GM18511 (cell line): Measurements from ENCODE around the gene BDNF.

ENCODE experiments used
- ATAC-seq: cut with Tn5 transposase; IDR thresholded peaks from one replicate; pipeline ENCODE4 v1.9.1; 2021; ENCODE audit warnings: mild to moderate bottlenecking, moderate library complexity; ENCODE audit not compliant: unreplicated experiment

The BDNF gene

GRCh38 chr11:27626938-27627586, 73.2 kb downstream of the BDNF start:
- ATAC-seq = no peak

GRCh38 chr11:27626269-27626937, 73.9 kb downstream of the BDNF start:
- no peak for ATAC-seq

GRCh38 chr11:27625347-27625912, 74.8 kb downstream of the BDNF start:
- no peak for ATAC-seq

- ATAC-seq = no peak
Observed at GRCh38 chr11:27623945-27624523, 76.2 kb downstream of the BDNF start.

DNA sequence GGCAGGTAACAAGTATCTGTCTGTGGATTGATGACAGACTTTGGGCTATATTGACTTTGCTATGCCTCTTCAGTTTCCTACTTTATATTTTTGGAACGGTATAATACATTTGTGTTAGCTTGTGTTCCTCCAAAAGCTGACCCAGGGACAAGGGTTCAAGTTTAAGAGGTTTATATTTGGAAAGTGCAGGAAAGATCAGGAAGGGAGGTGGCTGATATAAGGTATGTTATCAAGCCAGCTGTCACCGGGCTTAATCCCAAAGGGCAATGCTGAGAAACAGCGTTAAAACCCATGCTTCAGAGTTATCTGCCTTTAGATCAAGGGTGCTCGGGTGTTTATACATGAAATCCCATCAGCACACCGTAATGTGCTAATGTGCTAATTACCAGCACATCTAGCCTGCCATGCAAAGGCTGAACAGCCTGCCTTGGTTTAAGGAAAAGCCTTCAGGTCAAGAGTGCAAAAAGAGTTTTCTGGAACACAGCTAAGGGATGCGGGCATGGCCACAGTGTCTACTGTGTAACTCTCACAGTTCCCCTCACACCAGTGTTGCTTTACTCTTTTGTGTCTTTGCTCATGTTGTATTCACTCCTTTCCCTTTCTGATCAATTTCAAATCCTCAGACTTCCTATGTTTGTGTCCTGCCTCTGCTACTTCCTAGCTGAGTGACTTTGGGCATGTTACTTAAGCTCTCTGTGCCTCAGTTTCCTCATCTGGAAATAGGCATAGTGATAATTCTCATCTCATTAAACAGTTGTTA, 77.5 kb downstream of the BDNF start:
- no peak for ATAC-seq

DNA sequence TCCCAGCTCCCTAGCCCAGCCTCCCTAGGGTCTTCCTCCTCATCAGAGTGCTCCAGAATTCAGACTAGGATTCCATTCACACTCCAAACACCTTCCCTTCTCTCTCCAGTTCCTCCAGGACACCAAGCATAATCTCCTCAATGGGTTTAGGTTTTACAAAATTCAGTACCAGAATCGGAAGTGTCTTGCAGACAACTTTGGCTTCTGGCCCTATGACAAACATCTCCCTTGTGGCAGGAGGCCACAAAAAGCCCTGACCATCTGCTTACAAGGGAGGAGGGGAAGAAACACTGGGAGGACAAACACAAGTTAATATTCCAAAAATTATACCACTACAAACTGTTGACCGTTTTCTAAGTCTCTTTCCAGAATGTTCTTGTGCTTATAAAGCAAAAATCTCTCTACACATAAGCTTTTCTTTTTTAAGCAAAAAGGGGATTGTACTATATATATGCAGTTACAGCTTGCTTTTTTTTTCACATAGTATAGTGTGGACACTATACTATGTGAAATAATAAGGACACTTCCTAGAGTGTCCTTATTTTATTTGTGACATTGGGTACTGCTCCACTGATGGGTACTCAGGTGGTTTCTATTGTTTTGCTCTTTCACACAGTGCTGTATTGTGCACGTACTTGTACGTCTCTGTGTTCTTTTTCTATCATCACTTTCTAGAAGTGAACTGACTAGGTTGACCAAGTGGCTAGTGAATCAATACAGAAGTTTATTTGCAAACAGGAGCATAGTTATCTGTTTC, 78.7 kb downstream of the BDNF start:
- ATAC-seq = no peak

DNA sequence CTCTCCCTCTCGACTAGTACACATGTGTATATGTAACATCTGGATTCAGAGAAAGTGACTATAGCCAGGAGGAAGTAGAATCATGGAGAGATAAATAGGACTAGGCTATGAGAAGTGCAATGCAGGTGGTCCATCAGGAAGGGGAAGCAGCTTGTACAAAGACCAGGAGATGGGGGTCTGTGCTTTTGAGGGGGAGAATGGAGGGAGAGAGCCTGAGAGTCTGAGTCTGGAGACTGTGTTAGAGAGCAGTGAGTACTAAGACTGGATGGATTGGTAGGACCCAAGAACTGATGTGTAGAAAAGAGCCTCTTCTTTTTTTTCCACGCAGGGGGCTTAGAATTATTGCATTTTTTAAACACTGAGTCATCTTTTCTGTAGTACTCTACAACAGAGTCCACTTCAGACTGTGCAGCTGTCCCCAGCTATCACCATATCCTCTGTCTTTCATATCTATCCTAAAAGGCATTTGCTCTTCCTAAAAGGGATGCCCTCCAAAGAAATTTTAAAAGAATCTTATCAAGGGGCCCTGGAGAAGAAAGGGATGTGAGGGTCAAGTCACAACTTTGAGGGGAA, 80.4 kb downstream of the BDNF start:
- no peak for ATAC-seq

DNA sequence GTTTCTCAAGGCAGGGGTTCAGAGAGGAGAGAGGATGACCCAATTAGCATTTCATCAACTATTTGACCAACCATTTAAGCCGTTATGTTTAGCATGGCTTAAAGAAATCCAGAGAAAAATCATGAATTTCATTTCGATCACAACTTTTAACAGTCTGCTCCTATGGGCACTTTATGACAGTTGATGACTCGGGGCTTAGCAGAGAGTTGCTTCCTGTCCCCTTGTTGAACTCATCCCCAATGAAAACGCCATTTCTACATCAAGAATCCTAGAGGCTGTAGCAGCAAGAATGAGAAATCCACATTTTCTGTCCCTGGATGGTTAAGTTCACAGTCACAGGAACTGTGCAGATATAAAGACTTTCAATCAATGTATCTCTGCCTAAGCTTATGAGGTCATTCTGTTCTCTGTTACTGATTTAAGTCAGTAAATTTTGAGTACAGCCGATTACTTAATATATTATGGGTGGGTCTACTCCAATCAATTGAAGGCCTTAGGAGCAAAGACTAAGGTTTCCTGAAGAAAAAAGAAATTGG, 81.1 kb downstream of the BDNF start:
- no peak for ATAC-seq

- ATAC-seq = no peak
Observed at GRCh38 chr11:27618281-27618915, 81.9 kb downstream of the BDNF start.

- no peak for ATAC-seq
Observed at GRCh38 chr11:27616711-27617110, 83.5 kb downstream of the BDNF start.

DNA sequence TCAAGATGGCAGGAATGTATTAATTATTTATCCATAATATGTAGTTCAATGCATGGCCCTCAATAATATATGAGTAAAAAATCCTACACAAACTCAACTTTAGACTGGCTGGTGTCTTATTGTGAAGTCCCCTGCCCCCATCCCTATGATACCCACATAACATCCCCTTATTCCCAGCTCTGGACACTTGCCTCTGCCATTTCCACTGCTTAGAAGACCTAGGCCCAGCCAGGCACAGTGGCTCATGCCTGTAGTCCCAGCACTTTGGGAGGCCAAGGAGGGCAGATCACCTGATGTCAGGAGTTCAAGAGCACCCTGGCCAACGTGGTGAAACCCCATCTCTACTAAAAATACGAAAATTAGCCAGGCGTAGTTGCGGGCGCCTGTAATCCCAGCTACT, 84.4 kb downstream of the BDNF start:
- no peak for ATAC-seq

- ATAC-seq = no peak
Observed at GRCh38 chr11:27614092-27614491, 86.2 kb downstream of the BDNF start.

GRCh38 chr11:27612932-27613880, 87.0 kb downstream of the BDNF start:
- ATAC-seq = no peak

DNA sequence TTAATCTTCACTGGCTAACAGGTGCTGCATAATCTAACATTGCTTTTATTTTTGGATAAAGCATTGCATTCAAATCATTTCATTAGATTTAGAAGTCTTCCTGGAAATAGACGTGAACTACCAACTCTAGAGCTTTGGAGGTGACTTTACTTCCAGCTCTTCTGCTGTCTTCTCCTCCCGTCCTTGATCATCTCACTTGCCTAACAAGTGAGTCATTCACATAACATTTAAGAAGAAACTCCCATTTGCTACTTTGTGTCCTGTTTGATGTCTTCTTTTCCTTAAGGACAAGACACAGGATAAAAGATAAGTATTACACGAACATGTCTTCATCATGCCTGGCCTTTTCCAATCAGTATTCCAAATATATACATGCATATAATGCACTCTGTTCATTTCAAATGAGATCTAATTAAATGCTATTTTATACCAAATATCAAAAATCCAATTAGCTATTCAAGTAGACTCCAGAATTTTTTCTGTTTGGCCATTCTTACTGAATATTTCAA, 88.3 kb downstream of the BDNF start:
- ATAC-seq = no peak

DNA sequence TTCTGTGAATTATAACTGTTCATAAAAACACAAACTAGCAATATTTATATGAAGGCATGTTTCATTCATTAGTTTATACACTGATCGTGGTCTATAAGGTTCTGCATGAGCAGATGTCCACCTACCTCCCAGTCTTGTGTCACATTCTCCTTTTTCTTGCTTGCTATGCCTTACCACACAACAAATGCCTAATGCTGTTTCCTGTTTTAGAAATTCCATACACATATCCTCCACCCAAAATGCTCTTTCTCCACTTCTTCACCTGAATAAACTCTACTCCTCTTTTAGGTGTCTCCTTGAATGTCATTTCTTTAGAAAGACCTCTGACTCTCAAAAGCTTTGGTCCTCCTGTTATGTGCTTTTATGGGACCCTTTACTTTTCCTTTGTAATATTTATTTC, 88.9 kb downstream of the BDNF start:
- no peak for ATAC-seq

DNA sequence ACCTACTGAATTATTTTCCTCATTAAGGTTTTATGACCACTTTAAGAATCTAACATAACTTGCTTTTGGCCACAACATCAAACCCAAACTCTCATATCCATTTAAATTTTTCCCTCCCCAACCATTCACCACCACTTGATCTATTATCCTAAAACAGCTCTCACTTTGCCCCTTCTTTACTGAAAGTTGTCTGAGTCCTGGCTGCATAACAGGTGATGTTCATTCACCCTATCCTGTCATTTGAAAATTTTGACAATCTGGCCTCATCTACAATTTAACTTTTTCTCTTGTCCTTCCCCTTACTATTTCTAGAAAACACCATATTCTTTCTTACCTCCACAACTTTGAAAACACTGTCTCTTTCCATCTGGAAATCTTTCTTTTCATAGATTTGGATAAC, 89.3 kb downstream of the BDNF start:
- no peak for ATAC-seq

GRCh38 chr11:27610280-27610679, 90.0 kb downstream of the BDNF start:
- no peak for ATAC-seq

DNA sequence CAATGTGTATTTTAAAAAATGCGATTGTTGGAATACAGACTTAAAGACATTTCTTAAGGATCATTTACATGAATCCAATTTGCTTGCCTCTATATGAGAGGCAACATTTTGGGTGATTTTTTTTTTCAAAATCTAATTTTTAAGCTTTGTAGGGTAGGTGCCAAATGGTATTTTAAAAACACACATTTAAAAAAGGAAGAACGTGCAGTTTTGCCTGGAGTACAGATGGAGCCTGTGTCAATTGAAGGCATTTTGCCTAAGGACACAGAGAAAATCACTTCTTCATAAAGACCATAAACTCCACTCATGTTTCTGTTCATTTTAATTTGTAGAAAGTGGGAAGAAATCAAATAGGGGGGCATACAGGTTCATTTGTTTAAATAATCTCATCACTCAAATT, 91.3 kb downstream of the BDNF start:
- no peak for ATAC-seq
